DOHH2 (cell line): ENCODE data around the gene ACSS3.

Experiments
- H3F3A ChIP-seq: fragments of 200-600 bp; sonication (generic), shearing (Covaris generic); 2 replicates; pipeline ENCODE4 v1.6.0; 2016; ENCODE audit warnings: antibody characterized with exemption, mild to moderate bottlenecking; ENCODE audit not compliant: control insufficient read depth, insufficient read depth
- H3K27ac ChIP-seq: fragments of 200-600 bp; sonication (generic); 2 replicates; pipeline ENCODE4 v1.5.1; 2014; ENCODE audit warnings: low read depth, mild to moderate bottlenecking, low read length, moderate library complexity
- H3K27me3 ChIP-seq: fragments of 200-600 bp; sonication (generic); 2 replicates; pipeline ENCODE4 v1.6.1; 2014; ENCODE audit warnings: mild to moderate bottlenecking, low read length, mixed read lengths; ENCODE audit not compliant: control insufficient read depth
- H3K36me3 ChIP-seq: fragments of 200-600 bp; sonication (generic); 2 replicates; pipeline ENCODE4 v1.6.1; 2014; ENCODE audit warnings: mild to moderate bottlenecking, low read length, moderate library complexity, mixed read lengths; ENCODE audit not compliant: control insufficient read depth
- H3K4me1 ChIP-seq: fragments of 200-600 bp; sonication (generic); 2 replicates; pipeline ENCODE4 v1.6.1; 2014; ENCODE audit warnings: mild to moderate bottlenecking, low read length, mixed read lengths; ENCODE audit not compliant: control insufficient read depth
- H3K4me2 ChIP-seq: fragments of 200-600 bp; sonication (generic); 2 replicates; pipeline ENCODE4 v1.6.0; 2014; ENCODE audit warnings: mild to moderate bottlenecking, low read length, moderate library complexity
- H3K4me3 ChIP-seq: fragments of 200-600 bp; sonication (generic); 2 replicates; pipeline ENCODE4 v1.5.1; 2014; ENCODE audit warnings: mild to moderate bottlenecking, low read length, mixed read lengths
- H3K79me2 ChIP-seq: fragments of 200-600 bp; sonication (generic); 2 replicates; pipeline ENCODE4 v1.6.1; 2014; ENCODE audit warnings: mild to moderate bottlenecking, low read length, mixed read lengths; ENCODE audit not compliant: control insufficient read depth
- H3K9me2 ChIP-seq: fragments of 200-600 bp; sonication (generic); replicated peaks from 2 replicates; pipeline ENCODE4 v1.6.1; 2014; ENCODE audit warnings: mild to moderate bottlenecking, low read length, mixed read lengths; ENCODE audit not compliant: control insufficient read depth
- H3K9me3 ChIP-seq: fragments of 200-600 bp; sonication (generic); 2 replicates; pipeline ENCODE4 v1.6.1; 2014; ENCODE audit warnings: antibody characterized with exemption, low read length, mixed read lengths; ENCODE audit not compliant: control insufficient read depth, insufficient read depth
- H4K20me1 ChIP-seq: fragments of 200-600 bp; sonication (generic); 2 replicates; pipeline ENCODE4 v1.6.0; 2014; ENCODE audit warnings: low read depth, mild to moderate bottlenecking, antibody characterized with exemption, low read length, moderate library complexity; ENCODE audit not compliant: control insufficient read depth, insufficient read depth
- CTCF ChIP-seq: fragments of 200-600 bp; sonication (generic); IDR thresholded peaks from one replicate; pipeline ENCODE4 v1.5.1; 2014; ENCODE audit warnings: antibody characterized with exemption, mild to moderate bottlenecking, low read depth, low read length; ENCODE audit not compliant: poor library complexity, severe bottlenecking
- EZH2phosphoT487 ChIP-seq: fragments of 200-600 bp; sonication (generic); IDR thresholded peaks from 2 replicates; pipeline ENCODE4 v1.6.1; 2017; ENCODE audit warnings: borderline replicate concordance, mild to moderate bottlenecking, antibody characterized with exemption, low read length, moderate library complexity, mixed read lengths

The ACSS3 gene

DNA sequence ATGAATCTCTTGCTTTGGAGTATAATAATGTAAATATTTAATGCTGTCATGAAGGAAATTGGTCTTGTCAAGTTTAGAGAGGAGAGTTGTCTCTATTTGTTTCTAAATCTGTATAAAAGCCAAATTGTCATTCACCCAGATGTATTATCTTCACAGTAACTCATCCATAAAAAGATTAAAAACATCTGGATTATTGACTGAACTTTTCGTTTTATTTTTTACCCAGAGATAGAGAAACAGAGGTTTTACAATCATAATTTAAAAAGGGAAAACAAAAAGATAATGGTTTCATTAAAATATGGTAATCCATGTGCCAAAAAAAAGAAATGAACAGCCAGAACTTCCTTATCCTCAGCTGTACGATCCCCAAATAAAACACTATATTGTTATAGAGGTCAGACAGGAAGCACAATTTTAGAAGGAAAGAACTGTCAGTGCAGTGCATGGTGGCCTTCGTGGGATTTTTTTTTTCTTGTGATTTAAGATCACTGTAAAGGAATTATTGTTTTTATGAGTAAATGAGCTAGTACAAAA, 125.9 kb downstream of the ACSS3 start:
- no peak overlapping the region for H3K4me2 ChIP-seq

GRCh38 chr12:81205416-81205815, 127.5 kb downstream of the ACSS3 start:
- no peak for TF ChIP-seq CTCF
- no peak for TF ChIP-seq EZH2phosphoT487
- Histone ChIP-seq H3K79me2 (no peaks in the 10 kb centered on the region), H3K9me3 (no peaks in the 10 kb centered on the region), H3K36me3 (no peaks in the 10 kb centered on the region), H3K9me2 (no peaks in the 10 kb centered on the region), H3F3A (no peaks in the 10 kb centered on the region), H3K4me3 (no peak overlapping the region), H3K4me2 (no peak overlapping the region), H3K27ac (no peak overlapping the region), H4K20me1 (no peaks in the 10 kb centered on the region), H3K27me3 (no peaks in the 10 kb centered on the region), H3K4me1 (no peaks in the 10 kb centered on the region)

More for the DNA sequence above, 125.9 kb downstream of the ACSS3 start:
- Histone ChIP-seq H3K9me3 (no peaks in the 10 kb centered on the region), H3K27ac (no peak overlapping the region), H3K36me3 (no peaks in the 10 kb centered on the region), H3K4me1 (no peaks in the 10 kb centered on the region), H3F3A (no peaks in the 10 kb centered on the region), H3K4me3 (no peak overlapping the region), H3K27me3 (no peaks in the 10 kb centered on the region), H4K20me1 (no peaks in the 10 kb centered on the region), H3K9me2 (no peaks in the 10 kb centered on the region), H3K79me2 (no peaks in the 10 kb centered on the region)
- TF ChIP-seq EZH2phosphoT487, result no peak
- no peak for TF ChIP-seq CTCF

- Histone ChIP-seq H3K9me2 (no peaks in the 10 kb centered on the region), H3K4me1 (no peaks in the 10 kb centered on the region), H3K9me3 (no peaks in the 10 kb centered on the region), H3F3A (no peaks in the 10 kb centered on the region), H3K4me2 (no peak overlapping the region), H3K36me3 (no peaks in the 10 kb centered on the region), H3K79me2 (no peaks in the 10 kb centered on the region), H3K27me3 (no peaks in the 10 kb centered on the region), H3K4me3 (no peak overlapping the region), H4K20me1 (no peaks in the 10 kb centered on the region), H3K27ac (no peak overlapping the region)
- TF ChIP-seq CTCF (no peak), EZH2phosphoT487 (no peak)
Observed at GRCh38 chr12:81206429-81206828, 128.6 kb downstream of the ACSS3 start.
